Measurements from ENCODE around the gene SPOCK1. TPM values are rescaled to one million over a fixed set of nuclear protein-coding genes. Genes with fewer than 3 reads are reported as not detected.

SPOCK1 gene
- total RNA-seq, 4 donors from 2014 or later = 22.7 to 117 (median 41.8) TPM

- DNase-seq (ENCODE audit: low spot score) = no peak
- TF ChIP-seq, protein P1, sequence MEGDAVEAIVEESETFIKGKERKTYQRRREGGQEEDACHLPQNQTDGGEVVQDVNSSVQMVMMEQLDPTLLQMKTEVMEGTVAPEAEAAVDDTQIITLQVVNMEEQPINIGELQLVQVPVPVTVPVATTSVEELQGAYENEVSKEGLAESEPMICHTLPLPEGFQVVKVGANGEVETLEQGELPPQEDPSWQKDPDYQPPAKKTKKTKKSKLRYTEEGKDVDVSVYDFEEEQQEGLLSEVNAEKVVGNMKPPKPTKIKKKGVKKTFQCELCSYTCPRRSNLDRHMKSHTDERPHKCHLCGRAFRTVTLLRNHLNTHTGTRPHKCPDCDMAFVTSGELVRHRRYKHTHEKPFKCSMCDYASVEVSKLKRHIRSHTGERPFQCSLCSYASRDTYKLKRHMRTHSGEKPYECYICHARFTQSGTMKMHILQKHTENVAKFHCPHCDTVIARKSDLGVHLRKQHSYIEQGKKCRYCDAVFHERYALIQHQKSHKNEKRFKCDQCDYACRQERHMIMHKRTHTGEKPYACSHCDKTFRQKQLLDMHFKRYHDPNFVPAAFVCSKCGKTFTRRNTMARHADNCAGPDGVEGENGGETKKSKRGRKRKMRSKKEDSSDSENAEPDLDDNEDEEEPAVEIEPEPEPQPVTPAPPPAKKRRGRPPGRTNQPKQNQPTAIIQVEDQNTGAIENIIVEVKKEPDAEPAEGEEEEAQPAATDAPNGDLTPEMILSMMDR (IDR thresholded peaks at IDR 0.05) = no peak
- no peak for ATAC-seq (ENCODE audit: low FRiP score)
Measured at GRCh38 chr5:137272831-137273230, 226.3 kb downstream of the SPOCK1 start.

- DNase-seq (ENCODE audit: low spot score) (no peak), ATAC-seq (ENCODE audit: low FRiP score) (no peak)
- TF ChIP-seq, protein P1 (IDR thresholded peaks at IDR 0.05) = no peak
Measured at GRCh38 chr5:137269946-137270345, 229.2 kb downstream of the SPOCK1 start.

GRCh38 chr5:137269274-137269673 lies 229.9 kb downstream of the SPOCK1 start:
- TF ChIP-seq, protein P1 (IDR thresholded peaks at IDR 0.05) = no peak
- DNase-seq (ENCODE audit: low spot score) = no peak
- no peak for ATAC-seq (ENCODE audit: low FRiP score)

DNA sequence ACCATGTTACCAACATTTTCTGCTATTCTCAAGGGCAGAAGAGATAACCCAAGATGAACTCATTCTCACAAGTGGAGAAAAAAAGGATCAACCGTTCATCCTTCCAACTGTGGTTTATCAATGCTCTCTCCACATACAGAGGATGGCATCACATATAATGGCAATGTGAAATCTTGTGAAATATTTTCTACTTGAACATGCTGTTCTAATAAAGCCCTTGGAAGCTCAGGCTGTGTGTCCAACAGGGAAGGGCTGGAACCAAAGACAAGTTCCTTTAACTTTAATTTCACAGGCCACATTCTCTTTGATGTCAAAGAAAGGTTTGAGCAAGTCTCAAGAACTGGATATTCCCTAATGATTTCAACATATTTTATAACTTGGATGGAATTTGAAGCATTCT lies 230.5 kb downstream of the SPOCK1 start:
- DNase-seq (ENCODE audit: low spot score) (no peak), ATAC-seq (ENCODE audit: low FRiP score) (no peak)
- TF ChIP-seq, protein P1 (IDR thresholded peaks at IDR 0.05) = no peak

GRCh38 chr5:137266186-137266585 lies 232.9 kb downstream of the SPOCK1 start:
- no peak for ATAC-seq (ENCODE audit: low FRiP score)
- TF ChIP-seq, protein P1 (IDR thresholded peaks at IDR 0.05) = no peak
- no peak for DNase-seq (ENCODE audit: low spot score)

GRCh38 chr5:137265457-137265856 lies 233.7 kb downstream of the SPOCK1 start:
- no peak for ATAC-seq (ENCODE audit: low FRiP score)
- TF ChIP-seq, protein P1 (IDR thresholded peaks at IDR 0.05) = no peak
- no peak for DNase-seq (ENCODE audit: low spot score)

DNA sequence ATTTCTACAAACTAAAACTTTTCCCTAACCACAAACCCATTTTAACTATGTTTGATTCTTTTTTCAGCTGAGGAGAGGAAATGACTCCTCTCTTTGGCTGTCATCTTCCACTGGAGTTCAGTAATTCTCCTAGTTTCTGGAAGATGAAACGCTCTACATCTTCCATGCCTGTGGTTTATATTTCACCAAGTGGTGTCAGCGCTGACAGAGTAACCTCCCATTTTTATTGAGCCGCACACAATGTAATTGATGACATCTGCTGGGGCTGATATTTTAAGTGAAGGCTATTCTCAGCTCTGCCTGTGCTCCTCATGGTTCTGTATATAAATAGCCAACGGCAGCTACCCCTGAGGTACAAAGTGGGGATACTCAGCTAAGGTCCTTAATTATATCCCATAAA lies 234.6 kb downstream of the SPOCK1 start:
- DNase-seq (ENCODE audit: low spot score) = no peak
- TF ChIP-seq, protein P1 (IDR thresholded peaks at IDR 0.05) = no peak
- no peak for ATAC-seq (ENCODE audit: low FRiP score)

Data from omental fat pad (tissue), 4 donors.